ENCODE measurements around the gene FRMD1.

- TF ChIP-seq CTCF (IDR thresholded peaks at IDR 0.05) (no peak), POLR2A (IDR thresholded peaks at IDR 0.05) (no peak)
Observed at GRCh38 chr6:168015482-168016175, 63.4 kb downstream of the FRMD1 start.

Measured in right lobe of liver (tissue), 4 donors.